GM19099 (cell line): ENCODE results near the gene PRKCZ.

Experiments used
- POLR2A ChIP-seq: IDR thresholded peaks from 3 replicates; pipeline ENCODE4 v1.6.1; 2011; ENCODE audit warnings: low read depth; ENCODE audit not compliant: insufficient read length; ENCODE audit errors: extremely low read depth

PRKCZ gene

GRCh38 chr1:2212274-2212531, 162.0 kb downstream of the PRKCZ start:
- no peak for TF ChIP-seq POLR2A

- no peak for TF ChIP-seq POLR2A
Observed at GRCh38 chr1:2212532-2213491, 162.6 kb downstream of the PRKCZ start.

- TF ChIP-seq POLR2A, result no peak
Observed at GRCh38 chr1:2213576-2214505, 163.6 kb downstream of the PRKCZ start.

- no peak for TF ChIP-seq POLR2A
Observed at GRCh38 chr1:2214541-2215241, 164.5 kb downstream of the PRKCZ start.

GRCh38 chr1:2215329-2215728, 165.1 kb downstream of the PRKCZ start:
- TF ChIP-seq POLR2A, result no peak

- no peak for TF ChIP-seq POLR2A
Observed at GRCh38 chr1:2215909-2216766, 165.9 kb downstream of the PRKCZ start.

GRCh38 chr1:2216767-2217058, 166.5 kb downstream of the PRKCZ start:
- no peak for TF ChIP-seq POLR2A

- no peak for TF ChIP-seq POLR2A
Observed at GRCh38 chr1:2221271-2221670, 171.1 kb downstream of the PRKCZ start.

GRCh38 chr1:2224170-2224584, 174.0 kb downstream of the PRKCZ start:
- no peak for TF ChIP-seq POLR2A

- TF ChIP-seq POLR2A, result no peak
Observed at GRCh38 chr1:2224631-2225428, 174.6 kb downstream of the PRKCZ start.

- no peak for TF ChIP-seq POLR2A
Observed at GRCh38 chr1:2226525-2227345, 176.5 kb downstream of the PRKCZ start.

- peak; percentile 82 for TF ChIP-seq POLR2A
Observed at GRCh38 chr1:2227346-2228156, 177.3 kb downstream of the PRKCZ start.
